SK-N-SH (cell line): ENCODE measurements around the gene MAP6D1. TPM values are rescaled to one million over a fixed set of nuclear protein-coding genes. Genes with fewer than 3 reads are reported as not detected.

Experiments used
- CTCF ChIA-PET: fragments of 300-600, 350-600 bp; formaldehyde crosslinking; extraction: SDS; loops from one replicate; lab custom pipeline; 2021; lab: Yijun Ruan, JAX
- POLR2A ChIA-PET: fragments of 350-600 bp; sonication (Branson Sonifier 250); formaldehyde crosslinking; extraction: SDS; loops from one replicate; lab custom pipeline; 2020; ENCODE audit warnings: antibody characterized with exemption, inconsistent platforms; lab: Yijun Ruan, JAX
- DNase-seq: peaks from one replicate; pipeline ENCODE4 v3.0.0; 2012
- H2AFZ ChIP-seq: fragments of 200-600 bp; sonication (generic); 2 replicates; pipeline ENCODE4 v1.8.1; 2016; ENCODE audit warnings: antibody characterized with exemption, mild to moderate bottlenecking, low read depth
- H3F3A ChIP-seq: fragments of 200-600 bp; sonication (generic); replicated peaks from 2 replicates; pipeline ENCODE3; 2016; ENCODE audit warnings: antibody characterized with exemption, mild to moderate bottlenecking; ENCODE audit not compliant: insufficient read depth
- H3K27ac ChIP-seq, 2 experiments: fragments of 200-500 bp in 1 of 2; fragments of 200-600 bp in 1 of 2; sonication (Bioruptor generic) in 1 of 2; sonication (generic), shearing (Covaris generic) in 1 of 2; 2 replicates each; pipeline versions ENCODE4 v1.5.1 to v1.6.1; 2014 to 2016; ENCODE audit warnings: low read depth in 2 of 2, inconsistent platforms in 1 of 2, low read length in 1 of 2, mild to moderate bottlenecking in 1 of 2, mixed read lengths in 1 of 2
- H3K27me3 ChIP-seq: fragments of 200-600 bp; sonication (generic), shearing (Covaris generic); 2 replicates; pipeline ENCODE4 v1.6.1; 2016; ENCODE audit warnings: mixed run types; ENCODE audit not compliant: insufficient read depth
- H3K36me3 ChIP-seq, 2 experiments: fragments of 200-500 bp in 1 of 2; fragments of 200-600 bp in 1 of 2; sonication (Bioruptor generic) in 1 of 2; sonication (generic) in 1 of 2; replicated peaks in 1 of 2; 2 replicates each; pipeline versions ENCODE3 to v1.5.1; 2014 to 2016; ENCODE audit warnings: low read length in 1 of 2, mild to moderate bottlenecking in 1 of 2; ENCODE audit not compliant: insufficient read depth in 2 of 2, control insufficient read depth in 1 of 2
- H3K4me1 ChIP-seq, 2 experiments: fragments of 200-500 bp in 1 of 2; fragments of 200-600 bp in 1 of 2; sonication (Bioruptor generic) in 1 of 2; sonication (generic), shearing (Covaris generic) in 1 of 2; 2 replicates each; pipeline versions ENCODE4 v1.5.1 to v1.6.1; 2014 to 2016; ENCODE audit warnings: low read depth in 1 of 2, low read length in 1 of 2, mixed run types in 1 of 2; ENCODE audit not compliant: insufficient read depth in 2 of 2, control insufficient read depth in 1 of 2
- H3K4me2 ChIP-seq: fragments of 200-600 bp; sonication (generic), shearing (Covaris generic); 2 replicates; pipeline ENCODE4 v1.6.1; 2017; ENCODE audit warnings: mixed run types
- H3K4me3 ChIP-seq, 2 experiments: fragments of 200-500 bp in 1 of 2; fragments of 200-600 bp in 1 of 2; sonication (Bioruptor generic) in 1 of 2; sonication (generic), shearing (Covaris generic) in 1 of 2; 2 replicates each; pipeline versions ENCODE4 v1.5.1 to v1.8.1; 2014 to 2016; ENCODE audit warnings: low read depth in 2 of 2, inconsistent platforms in 1 of 2, low read length in 1 of 2, mild to moderate bottlenecking in 1 of 2, mixed read lengths in 1 of 2, moderate library complexity in 1 of 2
- H3K79me2 ChIP-seq: fragments of 200-600 bp; sonication (generic); 2 replicates; pipeline ENCODE4 v1.8.1; 2017; ENCODE audit warnings: mild to moderate bottlenecking; ENCODE audit not compliant: insufficient read depth
- H3K9ac ChIP-seq: fragments of 200-600 bp; sonication (generic); 2 replicates; pipeline ENCODE4 v1.6.1; 2017; ENCODE audit warnings: mixed run types
- H3K9me2 ChIP-seq: fragments of 200-600 bp; sonication (generic); 2 replicates; pipeline ENCODE4 v1.6.1; 2017; ENCODE audit warnings: mixed run types
- H3K9me3 ChIP-seq: fragments of 200-600 bp; sonication (generic); 2 replicates; pipeline ENCODE4 v1.6.1; 2017; ENCODE audit warnings: mixed run types, mild to moderate bottlenecking, moderate library complexity
- H4K20me1 ChIP-seq: fragments of 200-600 bp; sonication (generic); 2 replicates; pipeline ENCODE4 v1.6.1; 2017; ENCODE audit warnings: mild to moderate bottlenecking, mixed run types; ENCODE audit not compliant: insufficient read depth
- CHD2 ChIP-seq: fragments of 150-350 bp; IDR thresholded peaks from 2 replicates; pipeline ENCODE4 v1.6.1; 2018; ENCODE audit warnings: low read length; ENCODE audit not compliant: partially characterized antibody
- ELF1 ChIP-seq: IDR thresholded peaks from 2 replicates; pipeline ENCODE4 v1.4.0; 2012
- EP300 ChIP-seq, 2 experiments: IDR thresholded peaks; 2 replicates each; pipeline versions ENCODE4 v1.4.0 to v1.6.1; 2012; ENCODE audit warnings: borderline replicate concordance in 1 of 2, low read depth in 1 of 2, low read length in 1 of 2
- GATA2 ChIP-seq: sonication (generic); formaldehyde crosslinking; IDR thresholded peaks from 2 replicates; pipeline ENCODE4 v1.5.0; 2020; ENCODE audit warnings: mild to moderate bottlenecking, missing genetic modification reagents
- IRF3 ChIP-seq: fragments of 150-350 bp; IDR thresholded peaks from 2 replicates; pipeline ENCODE4 v1.6.1; 2016; ENCODE audit warnings: mild to moderate bottlenecking, low read depth, low read length
- MEF2A ChIP-seq: IDR thresholded peaks from 2 replicates; pipeline ENCODE4 v1.4.0; 2012; ENCODE audit warnings: low read depth, borderline replicate concordance
- NFIC ChIP-seq: IDR thresholded peaks from 2 replicates; pipeline ENCODE4 v1.4.0; 2012; ENCODE audit warnings: borderline replicate concordance
- POLR2AphosphoS5 ChIP-seq: IDR thresholded peaks from 2 replicates; pipeline ENCODE4 v1.6.1; 2012; ENCODE audit warnings: low read depth, low read length
- RCOR1 ChIP-seq: fragments of 150-350 bp; IDR thresholded peaks from 2 replicates; pipeline ENCODE4 v1.6.1; 2017; ENCODE audit warnings: antibody characterized with exemption, low read length
- RXRA ChIP-seq: IDR thresholded peaks from 2 replicates; pipeline ENCODE4 v1.4.0; 2012; ENCODE audit warnings: low read depth, mild to moderate bottlenecking, borderline replicate concordance
- SMC3 ChIP-seq: IDR thresholded peaks from 2 replicates; pipeline ENCODE4 v1.6.1; 2012; ENCODE audit warnings: low read depth, low read length, improper control_type of control experiment
- TAF1 ChIP-seq: IDR thresholded peaks from 2 replicates; pipeline ENCODE4 v1.6.1; 2012; ENCODE audit warnings: low read depth, mild to moderate bottlenecking, low read length, moderate library complexity, borderline replicate concordance
- TCF12 ChIP-seq: IDR thresholded peaks from 2 replicates; pipeline ENCODE4 v1.4.0; 2012
- YY1 ChIP-seq: IDR thresholded peaks from 2 replicates; pipeline ENCODE4 v1.4.0; 2012; ENCODE audit warnings: low read depth, mild to moderate bottlenecking
- WGBS: methylation state at CpG from one replicate; pipeline ENCODE4 v1.1.6; 2017; ENCODE audit warnings: low lambda C conversion rate; 5-methylcytosine and 5-hydroxymethylcytosine counted together
- polyA plus RNA-seq, 3 experiments: library from polyadenylated mRNA; depleted of rRNA; stranded (reverse); fragments of >200 nt; gene quantifications; 2 replicates each; pipeline ENCODE4 v1.2.3, GENCODE V29; 2012
- TF ChIP-seq, protein P1 (sequence below): IDR thresholded peaks from 2 replicates; pipeline ENCODE4 v1.4.0; 2012; ENCODE audit warnings: low read depth, borderline replicate concordance
- TF ChIP-seq, protein P2 (sequence below): fragments of 150-350 bp; IDR thresholded peaks from 2 replicates; pipeline ENCODE4 v1.6.1; 2017; ENCODE audit warnings: antibody characterized with exemption, low read length, low read depth, borderline replicate concordance

MAP6D1 gene
- polyA plus RNA-seq, 1 of the 3 experiments (the other 2 are of a cell fraction): 2.6 TPM

DNA sequence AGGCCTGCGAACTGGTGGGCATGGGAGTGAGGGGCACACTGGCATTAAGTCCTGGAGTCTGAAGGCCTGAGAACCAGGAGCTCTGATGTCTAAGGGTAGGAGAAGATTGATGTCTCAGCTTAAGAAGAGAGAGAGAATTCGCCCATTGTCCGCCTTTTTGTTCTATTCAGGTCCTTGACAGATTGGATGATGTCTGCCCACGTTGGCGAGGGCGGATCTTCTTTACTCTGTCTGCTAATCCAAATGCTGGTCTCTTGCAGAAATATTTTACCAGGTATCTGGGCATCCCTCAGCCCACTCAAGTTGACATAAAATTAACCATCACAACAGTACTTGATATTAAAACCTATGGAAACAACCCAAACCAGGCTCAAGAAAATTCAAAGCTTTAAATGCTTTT is 44.1 kb downstream of the MAP6D1 start:
- no peak overlapping the region for H2AFZ ChIP-seq
- ChIA-PET CTCF (interaction anchor here (1.2 to 1.4 kb wide), 2 partner anchors 12 to 996 kb away, joined by 3 to 4 read pairs; no protein-coding TSS in a partner anchor), POLR2A (no interaction called here)
- TF ChIP-seq CHD2 (no peak), TCF12 (no peak), NFIC (no peak), SMC3 (no peak), YY1 (no peak), RXRA (no peak), EP300 (IDR thresholded peaks at IDR 0.05; ENCODE audit: borderline replicate concordance in 1 of 2, low read depth in 1 of 2, low read length in 1 of 2) (no peak), ELF1 (no peak), IRF3 (no peak), POLR2AphosphoS5 (no peak), RCOR1 (no peak)
- TF ChIP-seq, protein P1, sequence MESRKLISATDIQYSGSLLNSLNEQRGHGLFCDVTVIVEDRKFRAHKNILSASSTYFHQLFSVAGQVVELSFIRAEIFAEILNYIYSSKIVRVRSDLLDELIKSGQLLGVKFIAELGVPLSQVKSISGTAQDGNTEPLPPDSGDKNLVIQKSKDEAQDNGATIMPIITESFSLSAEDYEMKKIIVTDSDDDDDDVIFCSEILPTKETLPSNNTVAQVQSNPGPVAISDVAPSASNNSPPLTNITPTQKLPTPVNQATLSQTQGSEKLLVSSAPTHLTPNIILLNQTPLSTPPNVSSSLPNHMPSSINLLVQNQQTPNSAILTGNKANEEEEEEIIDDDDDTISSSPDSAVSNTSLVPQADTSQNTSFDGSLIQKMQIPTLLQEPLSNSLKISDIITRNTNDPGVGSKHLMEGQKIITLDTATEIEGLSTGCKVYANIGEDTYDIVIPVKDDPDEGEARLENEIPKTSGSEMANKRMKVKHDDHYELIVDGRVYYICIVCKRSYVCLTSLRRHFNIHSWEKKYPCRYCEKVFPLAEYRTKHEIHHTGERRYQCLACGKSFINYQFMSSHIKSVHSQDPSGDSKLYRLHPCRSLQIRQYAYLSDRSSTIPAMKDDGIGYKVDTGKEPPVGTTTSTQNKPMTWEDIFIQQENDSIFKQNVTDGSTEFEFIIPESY: no peak
- peaks cover 8% of the 10 kb centered on the region for H3F3A ChIP-seq
- no peaks in the 10 kb centered on the region for H3K27me3 ChIP-seq
- no peaks in the 10 kb centered on the region; a peak in 1 of 4 replicates for H3K4me1 ChIP-seq
- H3K79me2 ChIP-seq: peaks cover 9% of the 10 kb centered on the region; the same call in 1 of the 2 replicates
- no peaks in the 10 kb centered on the region for H3K9me3 ChIP-seq
- no peak overlapping the region for H3K27ac ChIP-seq
- no peaks in the 10 kb centered on the region for H4K20me1 ChIP-seq
- 98% methylated on average over 6 of the region's 6 CpGs for WGBS
- H3K9ac ChIP-seq: no peak overlapping the region
- peaks cover 45 to 74% of the 10 kb centered on the region in 2 experiments for H3K36me3 ChIP-seq
- no peak overlapping the region for H3K4me2 ChIP-seq
- H3K4me3 ChIP-seq: no peak overlapping the region
- H3K9me2 ChIP-seq: no peaks in the 10 kb centered on the region
- no peak for DNase-seq

- ChIA-PET CTCF (interaction anchor here (0.7 to 1.6 kb wide), 3 partner anchors 10 to 511 kb away, joined by 4 to 6 read pairs (median 4); no protein-coding TSS in a partner anchor), POLR2A (interaction anchor here (0.7 kb wide), 1 partner anchor 665 kb away, joined by 4 read pairs; no protein-coding TSS in a partner anchor)
- H3F3A ChIP-seq: peaks cover 8% of the 10 kb centered on the region
- no peaks in the 10 kb centered on the region for H3K9me3 ChIP-seq
- peaks cover 46 to 73% of the 10 kb centered on the region in 2 experiments for H3K36me3 ChIP-seq
- no peaks in the 10 kb centered on the region; a peak in 1 of 4 replicates for H3K4me1 ChIP-seq
- no peak overlapping the region for H2AFZ ChIP-seq
- H3K4me3 ChIP-seq: no peak overlapping the region
- no peaks in the 10 kb centered on the region for H3K9me2 ChIP-seq
- WGBS: 97% methylated on average over 14 of the region's 14 CpGs
- TF ChIP-seq MEF2A (no peak), GATA2 (CRISPR knock-in tag) (no peak), TAF1 (no peak)
- TF ChIP-seq, protein P2, sequence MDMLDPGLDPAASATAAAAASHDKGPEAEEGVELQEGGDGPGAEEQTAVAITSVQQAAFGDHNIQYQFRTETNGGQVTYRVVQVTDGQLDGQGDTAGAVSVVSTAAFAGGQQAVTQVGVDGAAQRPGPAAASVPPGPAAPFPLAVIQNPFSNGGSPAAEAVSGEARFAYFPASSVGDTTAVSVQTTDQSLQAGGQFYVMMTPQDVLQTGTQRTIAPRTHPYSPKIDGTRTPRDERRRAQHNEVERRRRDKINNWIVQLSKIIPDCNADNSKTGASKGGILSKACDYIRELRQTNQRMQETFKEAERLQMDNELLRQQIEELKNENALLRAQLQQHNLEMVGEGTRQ: no peak
- no peaks in the 10 kb centered on the region for H4K20me1 ChIP-seq
- no peak overlapping the region for H3K9ac ChIP-seq
- H3K79me2 ChIP-seq: peaks cover 9% of the 10 kb centered on the region; the same call in 1 of the 2 replicates
- H3K27ac ChIP-seq: no peak overlapping the region
- no peak for DNase-seq
- H3K27me3 ChIP-seq: no peaks in the 10 kb centered on the region
- no peak overlapping the region for H3K4me2 ChIP-seq
Measured at GRCh38 chr3:183779896-183780465, 45.4 kb downstream of the MAP6D1 start.
